Retinal pigment epithelial cell (primary cell): ENCODE measurements around the gene POU5F1.

Experiments
- DNase-seq: peaks from one replicate; pipeline ENCODE4 v3.0.0-alpha.2; 2010; ENCODE audit warnings: low read depth
- H3K4me3 ChIP-seq: 2 replicates; pipeline ENCODE4 v1.5.1; 2011; ENCODE audit warnings: mild to moderate bottlenecking, low read length, control low read depth, moderate library complexity
- CTCF ChIP-seq: conservative IDR thresholded peaks from 2 replicates; pipeline ENCODE4 v1.5.1; 2011; ENCODE audit warnings: low read depth, low read length, control low read depth, inconsistent platforms

Gene POU5F1

GRCh38 chr6:31180500-31180899, 10.0 kb upstream of the POU5F1 start:
- no peak for DNase-seq
- peak overlapping the region; percentile 34 for H3K4me3 ChIP-seq
- no peak for TF ChIP-seq CTCF

- TF ChIP-seq CTCF: no peak
- no peak for DNase-seq
- H3K4me3 ChIP-seq: peak overlapping the region; percentile 34
Observed at GRCh38 chr6:31179896-31180295, 9.4 kb upstream of the POU5F1 start.

- no peak overlapping the region for H3K4me3 ChIP-seq
- no peak for DNase-seq
- TF ChIP-seq CTCF: no peak
Observed at GRCh38 chr6:31179042-31179386, 8.5 kb upstream of the POU5F1 start.

GRCh38 chr6:31178143-31179041, 7.9 kb upstream of the POU5F1 start:
- DNase-seq: no peak
- H3K4me3 ChIP-seq: no peak overlapping the region
- no peak for TF ChIP-seq CTCF

GRCh38 chr6:31175971-31176370, 5.5 kb upstream of the POU5F1 start:
- DNase-seq: no peak
- no peak for TF ChIP-seq CTCF
- H3K4me3 ChIP-seq: no peak overlapping the region

GRCh38 chr6:31174378-31174777, 3.9 kb upstream of the POU5F1 start:
- TF ChIP-seq CTCF: no peak
- no peak overlapping the region for H3K4me3 ChIP-seq
- no peak for DNase-seq

- no peak for TF ChIP-seq CTCF
- DNase-seq: no peak
- H3K4me3 ChIP-seq: no peak overlapping the region
Observed at GRCh38 chr6:31173406-31173805, 2.9 kb upstream of the POU5F1 start.
